ENCODE data around the gene ZNF423.

ZNF423 gene

DNA sequence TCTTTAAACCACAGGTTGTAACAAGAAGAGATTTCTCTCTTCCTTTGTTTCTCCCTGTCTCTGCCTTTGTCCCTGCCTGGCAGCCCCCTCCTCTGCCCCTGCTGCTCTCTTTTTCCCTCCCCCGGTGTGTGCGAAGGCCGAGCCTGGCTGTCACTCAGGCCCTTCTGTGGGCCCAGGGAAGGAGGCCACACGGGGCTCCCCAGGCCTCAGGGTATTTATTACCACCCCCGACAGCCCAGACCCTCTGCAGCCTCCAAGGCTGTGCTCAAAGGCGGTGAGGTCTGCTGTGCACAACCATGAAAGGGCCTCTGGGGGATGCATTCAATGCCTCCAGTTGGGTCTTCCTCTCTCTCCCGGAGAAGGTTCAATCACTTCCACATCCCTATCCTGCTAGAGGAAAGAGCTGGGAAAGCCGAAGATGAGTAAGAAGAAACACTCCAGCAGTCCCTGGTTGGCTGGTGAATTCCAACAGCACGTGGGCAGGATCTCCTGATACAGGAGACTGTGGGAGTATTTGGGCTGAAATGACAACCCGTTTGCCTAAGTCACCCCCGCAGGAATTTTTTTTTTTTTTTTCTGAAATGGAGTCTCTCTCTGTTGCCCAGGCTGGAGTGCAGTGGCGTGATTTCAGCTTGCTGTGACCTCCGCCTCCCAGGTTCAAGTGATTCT, 34.2 kb downstream of the ZNF423 start:
- TF ChIP-seq, protein P1, sequence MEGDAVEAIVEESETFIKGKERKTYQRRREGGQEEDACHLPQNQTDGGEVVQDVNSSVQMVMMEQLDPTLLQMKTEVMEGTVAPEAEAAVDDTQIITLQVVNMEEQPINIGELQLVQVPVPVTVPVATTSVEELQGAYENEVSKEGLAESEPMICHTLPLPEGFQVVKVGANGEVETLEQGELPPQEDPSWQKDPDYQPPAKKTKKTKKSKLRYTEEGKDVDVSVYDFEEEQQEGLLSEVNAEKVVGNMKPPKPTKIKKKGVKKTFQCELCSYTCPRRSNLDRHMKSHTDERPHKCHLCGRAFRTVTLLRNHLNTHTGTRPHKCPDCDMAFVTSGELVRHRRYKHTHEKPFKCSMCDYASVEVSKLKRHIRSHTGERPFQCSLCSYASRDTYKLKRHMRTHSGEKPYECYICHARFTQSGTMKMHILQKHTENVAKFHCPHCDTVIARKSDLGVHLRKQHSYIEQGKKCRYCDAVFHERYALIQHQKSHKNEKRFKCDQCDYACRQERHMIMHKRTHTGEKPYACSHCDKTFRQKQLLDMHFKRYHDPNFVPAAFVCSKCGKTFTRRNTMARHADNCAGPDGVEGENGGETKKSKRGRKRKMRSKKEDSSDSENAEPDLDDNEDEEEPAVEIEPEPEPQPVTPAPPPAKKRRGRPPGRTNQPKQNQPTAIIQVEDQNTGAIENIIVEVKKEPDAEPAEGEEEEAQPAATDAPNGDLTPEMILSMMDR (IDR thresholded peaks at IDR 0.05; ENCODE audit: borderline replicate concordance, control extremely low read depth, extremely low read depth, insufficient read depth, missing control alignments): no peak
- no peak for DNase-seq (ENCODE audit: low spot score)
- in situ Hi-C loops (cut with MboI; ENCODE audit: low sequenced_read_pairs, unreplicated experiment): no loop called here

DNA sequence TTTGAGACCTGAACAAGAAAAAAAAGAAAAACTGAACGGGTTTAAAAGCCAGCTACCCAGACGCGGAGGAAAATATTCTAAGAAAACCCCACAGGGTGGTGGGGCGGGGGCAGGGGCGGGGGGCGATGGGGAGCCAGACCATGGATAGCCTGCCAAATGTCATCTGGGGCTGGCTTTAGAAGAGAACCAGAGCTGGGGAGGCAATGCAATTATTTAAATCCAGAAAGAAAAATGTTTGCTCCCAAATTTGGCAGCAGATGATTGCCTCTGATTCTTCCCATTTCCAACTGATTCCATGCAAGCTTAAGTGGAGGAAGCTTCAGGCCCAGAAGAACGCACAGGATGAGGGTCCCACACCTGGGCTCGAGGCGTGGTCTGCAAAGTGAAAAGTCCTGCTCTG, 34.8 kb downstream of the ZNF423 start:
- TF ChIP-seq, protein P1 (IDR thresholded peaks at IDR 0.05; ENCODE audit: borderline replicate concordance, control extremely low read depth, extremely low read depth, insufficient read depth, missing control alignments): no peak
- in situ Hi-C loops (cut with MboI; ENCODE audit: low sequenced_read_pairs, unreplicated experiment): no loop called here
- DNase-seq (ENCODE audit: low spot score): no peak

DNA sequence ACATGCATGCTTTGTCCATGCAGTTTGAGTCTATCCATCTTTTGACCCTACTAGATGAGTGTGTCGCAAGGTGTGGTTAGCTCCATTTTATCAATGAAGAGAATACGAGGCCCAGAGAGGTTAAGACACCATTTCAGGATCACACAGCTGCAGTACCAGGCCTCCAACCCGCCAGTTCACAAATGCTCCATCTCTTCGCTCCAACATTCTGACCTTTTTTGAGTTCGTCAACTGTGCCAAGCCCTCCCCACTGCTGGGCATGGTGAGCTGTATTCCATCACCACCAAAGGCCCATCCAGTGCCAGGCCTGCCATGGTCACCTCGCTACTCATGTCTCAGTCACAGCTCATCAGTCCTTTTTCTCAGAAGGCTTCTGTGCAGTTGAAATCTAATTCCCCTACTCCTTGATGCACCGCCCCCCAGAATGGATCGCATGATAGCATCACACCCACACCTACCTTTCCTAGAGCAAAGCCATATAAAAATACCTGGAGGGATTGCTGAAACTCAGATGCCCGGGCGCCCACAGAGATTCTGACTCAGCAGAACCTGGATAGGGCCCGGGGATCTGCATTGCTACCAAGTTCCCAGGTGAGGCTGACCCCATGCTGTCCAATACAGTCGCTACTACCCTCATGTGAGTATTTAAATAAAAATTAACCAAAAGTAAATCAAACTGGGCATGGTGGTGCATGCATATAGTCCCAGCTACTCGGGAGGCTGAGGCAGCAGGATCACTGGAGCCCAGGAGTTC, 38.0 kb downstream of the ZNF423 start:
- TF ChIP-seq, protein P1 (IDR thresholded peaks at IDR 0.05; ENCODE audit: borderline replicate concordance, control extremely low read depth, extremely low read depth, insufficient read depth, missing control alignments): no peak
- no peak for DNase-seq (ENCODE audit: low spot score)
- in situ Hi-C loops (cut with MboI; ENCODE audit: low sequenced_read_pairs, unreplicated experiment): no loop called here

DNA sequence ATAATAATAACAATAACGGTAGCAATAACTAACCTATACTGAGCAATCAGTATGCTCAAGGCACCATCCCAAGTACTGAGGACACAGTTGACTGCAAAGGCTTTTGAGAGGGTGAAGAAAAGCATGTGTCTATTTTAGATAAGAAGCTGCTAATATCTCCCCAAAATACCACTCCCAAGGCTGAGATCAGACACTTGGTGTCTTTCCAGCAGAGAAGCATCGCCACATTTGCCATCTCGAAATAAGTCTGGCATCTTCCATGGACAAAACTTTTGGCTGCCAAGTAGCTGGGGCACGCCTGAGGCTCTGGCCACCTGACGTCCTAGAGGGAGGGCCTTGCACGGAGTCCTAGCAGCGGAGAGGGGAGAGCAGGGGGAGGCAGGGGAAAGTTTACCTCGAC, 39.0 kb downstream of the ZNF423 start:
- in situ Hi-C loops (cut with MboI; ENCODE audit: low sequenced_read_pairs, unreplicated experiment): no loop called here
- DNase-seq (ENCODE audit: low spot score): no peak
- TF ChIP-seq, protein P1 (IDR thresholded peaks at IDR 0.05; ENCODE audit: borderline replicate concordance, control extremely low read depth, extremely low read depth, insufficient read depth, missing control alignments): no peak

DNA sequence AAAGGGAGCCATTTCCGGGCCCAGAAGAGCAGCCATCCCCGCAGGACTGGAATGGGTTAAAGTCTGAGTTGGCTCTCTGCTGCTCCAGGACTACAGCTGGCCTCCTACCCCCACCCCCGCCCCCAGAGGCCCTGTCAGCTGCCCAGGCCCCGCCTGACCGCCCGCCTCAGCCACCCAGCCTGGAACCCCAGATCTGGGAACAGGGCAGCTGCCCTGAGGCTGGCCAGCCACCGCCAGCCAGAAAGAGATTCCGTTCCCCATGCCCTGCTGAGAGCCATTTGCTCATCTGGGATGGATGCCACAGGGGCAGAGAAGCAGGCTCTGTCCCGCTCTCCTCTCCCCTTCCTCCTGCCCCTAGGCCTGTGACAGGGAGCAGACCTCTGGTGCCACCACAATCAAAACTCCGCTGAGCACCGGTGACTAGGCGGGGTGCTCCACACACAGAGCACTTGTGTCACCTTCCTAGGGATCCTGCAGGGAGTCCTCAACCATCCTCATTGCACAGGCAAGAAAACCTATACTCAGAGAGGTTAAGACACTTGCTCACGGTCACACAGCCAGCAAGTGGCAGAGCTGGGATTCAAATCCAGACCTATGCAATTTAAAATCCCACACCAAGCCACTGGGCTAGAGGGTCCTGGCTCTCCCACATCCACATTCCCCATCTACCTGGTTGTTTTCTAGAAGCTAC, 44.1 kb downstream of the ZNF423 start:
- DNase-seq (ENCODE audit: low spot score): no peak
- TF ChIP-seq, protein P1 (IDR thresholded peaks at IDR 0.05; ENCODE audit: borderline replicate concordance, control extremely low read depth, extremely low read depth, insufficient read depth, missing control alignments): no peak
- in situ Hi-C loops (cut with MboI; ENCODE audit: low sequenced_read_pairs, unreplicated experiment): no loop called here

DNA sequence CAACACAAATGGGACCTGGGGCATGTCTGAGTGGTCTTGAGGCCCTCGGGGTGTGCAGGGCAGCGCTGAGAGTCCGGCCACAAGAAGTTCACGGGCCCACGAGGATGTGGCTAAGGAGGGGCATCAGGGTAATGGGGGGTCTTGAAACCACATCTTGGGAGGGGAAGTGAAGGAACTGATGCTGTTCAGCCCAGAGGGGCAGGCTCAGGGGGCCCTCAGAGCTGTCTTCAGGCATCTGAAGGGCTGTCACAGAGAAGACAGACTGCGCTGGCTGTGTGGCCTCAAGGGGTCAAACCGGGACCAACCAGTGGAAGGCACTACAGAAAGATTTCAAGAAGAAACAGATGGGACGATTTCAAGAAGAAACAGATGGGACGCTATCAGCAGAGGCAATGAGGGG, 45.1 kb downstream of the ZNF423 start:
- TF ChIP-seq, protein P1 (IDR thresholded peaks at IDR 0.05; ENCODE audit: borderline replicate concordance, control extremely low read depth, extremely low read depth, insufficient read depth, missing control alignments): no peak
- in situ Hi-C loops (cut with MboI; ENCODE audit: low sequenced_read_pairs, unreplicated experiment): no loop called here
- DNase-seq (ENCODE audit: low spot score): no peak
